ENCODE data around the gene FGR.
"Not testable (repeated sequence)": the region's sequence is repeated elsewhere in the genome, so short reads cannot be mapped to it uniquely, and the experiment has no call there.

FGR gene

GRCh38 chr1:27659497-27660299 lies 24.7 kb upstream of the FGR start:
- peak; percentile 78 for DNase-seq (ENCODE audit: low read depth)

GRCh38 chr1:27658951-27659496 lies 24.0 kb upstream of the FGR start:
- no peak for DNase-seq (ENCODE audit: low read depth)

GRCh38 chr1:27656157-27656893 lies 21.3 kb upstream of the FGR start:
- DNase-seq (ENCODE audit: low read depth) = no peak

GRCh38 chr1:27655151-27655937 lies 20.4 kb upstream of the FGR start:
- no peak for DNase-seq (ENCODE audit: low read depth)

GRCh38 chr1:27652111-27652864 lies 17.3 kb upstream of the FGR start:
- no peak for DNase-seq (ENCODE audit: low read depth)

- DNase-seq (ENCODE audit: low read depth) = no peak
Observed at GRCh38 chr1:27650539-27651175, 15.7 kb upstream of the FGR start.

GRCh38 chr1:27650171-27650538 lies 15.2 kb upstream of the FGR start:
- DNase-seq (ENCODE audit: low read depth) = no peak

GRCh38 chr1:27649306-27649635 lies 14.3 kb upstream of the FGR start:
- no peak for DNase-seq (ENCODE audit: low read depth)

GRCh38 chr1:27648602-27649305 lies 13.8 kb upstream of the FGR start:
- DNase-seq (ENCODE audit: low read depth) = no peak

GRCh38 chr1:27647328-27647727 lies 12.3 kb upstream of the FGR start:
- no peak for DNase-seq (ENCODE audit: low read depth)

- DNase-seq (ENCODE audit: low read depth) = no peak
Observed at GRCh38 chr1:27646676-27647075, 11.7 kb upstream of the FGR start.

GRCh38 chr1:27645071-27645415 lies 10.1 kb upstream of the FGR start:
- no peak for DNase-seq (ENCODE audit: low read depth)

GRCh38 chr1:27644369-27645070 lies 9.5 kb upstream of the FGR start:
- no peak for DNase-seq (ENCODE audit: low read depth)

GRCh38 chr1:27643600-27644368 lies 8.8 kb upstream of the FGR start:
- no peak for DNase-seq (ENCODE audit: low read depth)

- DNase-seq (ENCODE audit: low read depth) = not testable (repeated sequence)
Observed at GRCh38 chr1:27640514-27640913, 5.5 kb upstream of the FGR start.

GRCh38 chr1:27638805-27639204 lies 3.8 kb upstream of the FGR start:
- no peak for DNase-seq (ENCODE audit: low read depth)

- DNase-seq (ENCODE audit: low read depth) = no peak
Observed at GRCh38 chr1:27638047-27638734, 3.2 kb upstream of the FGR start.

- no peak for DNase-seq (ENCODE audit: low read depth)
Observed at GRCh38 chr1:27635396-27636142, 584 bp upstream of the FGR start.

All from CMK (cell line).